ENCODE data around the gene CENPX. TPM values are rescaled to one million over a fixed set of nuclear protein-coding genes. Genes with fewer than 3 reads are reported as not detected.

The CENPX gene
- total and polyA plus RNA-seq, 2 donors (not counting 3 experiments of a cell fraction or from before 2014, with no cell fraction given), result 56.2 to 67.2 TPM

GRCh38 chr17:82042649-82043048 is 20.0 kb upstream of the CENPX start:
- no peaks in the 10 kb centered on the region for H3K4me1 ChIP-seq (ENCODE audit: control insufficient read depth, extremely low read depth, insufficient read depth, low read length)
- no peak overlapping the region for H3K4me2 ChIP-seq (ENCODE audit: insufficient read depth, low read length)
- H3K27me3 ChIP-seq (ENCODE audit: control insufficient read depth in 2 of 2, insufficient read depth in 2 of 2, low read length in 2 of 2), result no peaks in the 10 kb centered on the region
- TF ChIP-seq JUN (IDR thresholded peaks at IDR 0.05; ENCODE audit: borderline replicate concordance, insufficient read depth, insufficient read length, low read depth), result no peak
- no peak overlapping the region for H3K4me3 ChIP-seq (replicated peaks in 1 of 3; ENCODE audit: insufficient read depth in 1 of 3, low read depth in 1 of 3, low read length in 3 of 3)
- POLR2A ChIA-PET, result interaction anchor here (0.6 kb wide), 1 partner anchor 31 kb away, joined by 4 read pairs; no protein-coding TSS in a partner anchor
- H3K9me3 ChIP-seq (replicated peaks; ENCODE audit: control insufficient read depth, insufficient read depth, low read length), result no peaks in the 10 kb centered on the region
- peaks cover 0 to under 1% of the 10 kb centered on the region in 2 experiments for H3K36me3 ChIP-seq (ENCODE audit: control insufficient read depth in 2 of 2, extremely low read depth in 1 of 2, insufficient read depth in 2 of 2, low read length in 2 of 2)
- CTCF ChIA-PET, result no interaction called here
- DNase-seq (ENCODE audit: low read depth, low spot score) (no peak), FAIRE-seq (no peak)
- no peaks in the 10 kb centered on the region for H3K79me2 ChIP-seq (ENCODE audit: control insufficient read depth, insufficient read depth, low read length)
- dilution Hi-C loops (cut with MboI; ENCODE audit: extremely low pct_ligation_motif_present, low sequenced_read_pairs), result no loop called here
- no TSS peak for BruUV-seq (replicated peaks)
- H3K27ac ChIP-seq (ENCODE audit: insufficient read depth, low read depth, low read length), result no peak overlapping the region
- no peaks in the 10 kb centered on the region for H3K9me1 ChIP-seq (replicated peaks; ENCODE audit: control insufficient read depth, extremely low read depth, insufficient read depth, low read length)
- no peaks in the 10 kb centered on the region for H4K20me1 ChIP-seq (replicated peaks; ENCODE audit: control insufficient read depth, extremely low read depth, insufficient read depth, low read length)
- no peak overlapping the region for H2AFZ ChIP-seq (ENCODE audit: low read depth, low read length)
- intact Hi-C loops (cut with micrococcal nuclease), result no loop called here
- no peak overlapping the region for H3K9ac ChIP-seq (replicated peaks; ENCODE audit: extremely low read depth, insufficient read depth, low read length)

- DNase-seq (ENCODE audit: low read depth, low spot score) (no peak), FAIRE-seq (no peak)
- intact Hi-C loops (cut with micrococcal nuclease) (no loop called here), dilution Hi-C loops (cut with MboI; ENCODE audit: extremely low pct_ligation_motif_present, low sequenced_read_pairs) (no loop called here)
- Histone ChIP-seq H3K4me2 (ENCODE audit: insufficient read depth, low read length) (no peak overlapping the region), H3K79me2 (ENCODE audit: control insufficient read depth, insufficient read depth, low read length) (peaks cover 2% of the 10 kb centered on the region), H3K27ac (ENCODE audit: insufficient read depth, low read depth, low read length) (no peak overlapping the region), H4K20me1 (replicated peaks; ENCODE audit: control insufficient read depth, extremely low read depth, insufficient read depth, low read length) (no peaks in the 10 kb centered on the region), H3K9me1 (replicated peaks; ENCODE audit: control insufficient read depth, extremely low read depth, insufficient read depth, low read length) (no peaks in the 10 kb centered on the region), H2AFZ (ENCODE audit: low read depth, low read length) (no peak overlapping the region), H3K36me3 (ENCODE audit: control insufficient read depth in 2 of 2, extremely low read depth in 1 of 2, insufficient read depth in 2 of 2, low read length in 2 of 2) (no peaks in the 10 kb centered on the region), H3K9me3 (replicated peaks; ENCODE audit: control insufficient read depth, insufficient read depth, low read length) (no peaks in the 10 kb centered on the region), H3K4me3 (replicated peaks in 1 of 3; ENCODE audit: insufficient read depth in 1 of 3, low read depth in 1 of 3, low read length in 3 of 3) (no peak overlapping the region), H3K9ac (replicated peaks; ENCODE audit: extremely low read depth, insufficient read depth, low read length) (no peak overlapping the region), H3K27me3 (ENCODE audit: control insufficient read depth in 2 of 2, insufficient read depth in 2 of 2, low read length in 2 of 2) (no peaks in the 10 kb centered on the region), H3K4me1 (ENCODE audit: control insufficient read depth, extremely low read depth, insufficient read depth, low read length) (peaks cover 6% of the 10 kb centered on the region)
- no TSS peak for BruUV-seq (replicated peaks)
- ChIA-PET POLR2A (no interaction called here), CTCF (interaction anchor here (0.9 kb wide), 1 partner anchor 21 kb away, joined by 3 read pairs; no protein-coding TSS in a partner anchor)
- no peak for TF ChIP-seq GATA2 (IDR thresholded peaks at IDR 0.05; ENCODE audit: insufficient read depth, insufficient read length, low read depth, low read length)
- TF ChIP-seq MAX (IDR thresholded peaks at IDR 0.05; ENCODE audit: insufficient read depth, insufficient read length), result no peak
- TF ChIP-seq CTCF (IDR thresholded peaks at IDR 0.05; ENCODE audit: extremely low read depth in 1 of 2, insufficient read depth in 1 of 2, low read depth in 1 of 2, low read length in 2 of 2), result no peak
- no peak for TF ChIP-seq FOS (IDR thresholded peaks at IDR 0.05; ENCODE audit: borderline replicate concordance, insufficient read depth, low read length)
- TF ChIP-seq MYC (IDR thresholded peaks at IDR 0.05; ENCODE audit: low read depth, low read length), result no peak
- TF ChIP-seq POLR2A (IDR thresholded peaks at IDR 0.05; ENCODE audit: low read depth, low read length), result no peak
- no peak for TF ChIP-seq EZH2 (IDR thresholded peaks at IDR 0.05; ENCODE audit: borderline replicate concordance, low read depth, low read length, severe bottlenecking)
- TF ChIP-seq JUN (IDR thresholded peaks at IDR 0.05; ENCODE audit: borderline replicate concordance, insufficient read depth, insufficient read length, low read depth), result no peak
- no peak for TF ChIP-seq POLR2AphosphoS5 (IDR thresholded peaks at IDR 0.05; ENCODE audit: insufficient read depth, low read depth, low read length)
Observed at GRCh38 chr17:82041144-82041814, 18.6 kb upstream of the CENPX start.
